HCT116 (cell line): ENCODE data around the gene CAP1.

Experiments
- CEBPB ChIP-seq: IDR thresholded peaks from 2 replicates; pipeline ENCODE4 v1.6.1; 2012; ENCODE audit warnings: low read depth
- CTCF ChIP-seq, 3 experiments: fragments of 200-600 bp in 1 of 3; sonication (generic) in 1 of 3; IDR thresholded peaks in 2 of 3; conservative IDR thresholded peaks in 1 of 3; 2 replicates each; pipeline ENCODE4 v1.5.1; 2012 to 2017; ENCODE audit warnings: low read depth in 2 of 3, low read length in 2 of 3, antibody characterized with exemption in 1 of 3, borderline replicate concordance in 1 of 3, control low read depth in 1 of 3, mild to moderate bottlenecking in 1 of 3, mixed read lengths in 1 of 3, mixed run types in 1 of 3, moderate library complexity in 1 of 3; ENCODE audit not compliant: insufficient read depth in 1 of 3
- EZH2 ChIP-seq: fragments of 200-600 bp; sonication (generic); IDR thresholded peaks from 2 replicates; pipeline ENCODE4 v1.6.1; 2017; ENCODE audit warnings: antibody characterized with exemption, mixed run types
- JUND ChIP-seq: IDR thresholded peaks from 2 replicates; pipeline ENCODE4 v1.6.1; 2012
- POLR2A ChIP-seq: IDR thresholded peaks from 2 replicates; pipeline ENCODE4 v1.7.0; 2011; ENCODE audit warnings: borderline replicate concordance; ENCODE audit not compliant: insufficient read depth, insufficient read length; ENCODE audit errors: extremely low read depth
- POLR2AphosphoS5 ChIP-seq: IDR thresholded peaks from 2 replicates; pipeline ENCODE4 v1.6.1; 2011; ENCODE audit warnings: mild to moderate bottlenecking, low read depth, low read length, moderate library complexity
- RAD21 ChIP-seq: IDR thresholded peaks from 2 replicates; pipeline ENCODE4 v1.6.1; 2012; ENCODE audit warnings: low read depth, mild to moderate bottlenecking
- SP1 ChIP-seq: IDR thresholded peaks from 2 replicates; pipeline ENCODE4 v1.6.1; 2012; ENCODE audit warnings: low read depth
- TCF7L2 ChIP-seq: IDR thresholded peaks from 2 replicates; pipeline ENCODE4 v1.7.0; 2011; ENCODE audit warnings: borderline replicate concordance, inconsistent platforms; ENCODE audit not compliant: insufficient read depth, insufficient read length; ENCODE audit errors: extremely low read depth
- YY1 ChIP-seq: IDR thresholded peaks from 2 replicates; pipeline ENCODE4 v1.6.1; 2011; ENCODE audit warnings: low read length, low read depth, moderate library complexity, mild to moderate bottlenecking; ENCODE audit not compliant: insufficient replicate concordance; ENCODE audit errors: extremely low read depth
- ZFX ChIP-seq: fragments of 450-650 bp; IDR thresholded peaks from 2 replicates; pipeline ENCODE4 v1.6.1; 2017
- ZNF274 ChIP-seq: fragments of 200-500 bp; sonication (Bioruptor generic); IDR thresholded peaks from 2 replicates; pipeline ENCODE4 v1.6.1; 2014; ENCODE audit warnings: mild to moderate bottlenecking, low read depth, low read length, inconsistent platforms
- TF ChIP-seq, protein P1 (sequence below): IDR thresholded peaks from 2 replicates; pipeline ENCODE4 v1.6.1; 2012; ENCODE audit warnings: low read depth
- TF ChIP-seq, protein P2 (sequence below): IDR thresholded peaks from 2 replicates; pipeline ENCODE4 v1.6.1; 2012

- TF ChIP-seq CTCF (IDR thresholded peaks at IDR 0.05 in 2 of 3, conservative IDR thresholded peaks at IDR 0.05 in 1 of 3; ENCODE audit: borderline replicate concordance in 1 of 3, insufficient read depth in 1 of 3, low read depth in 2 of 3, low read length in 2 of 3) (0 out of 6 replicates have a peak, but pooled peaks of 1 of the 3 experiments have one; percentile 2), EZH2 (no peak), TCF7L2 (peak; percentile 20), JUND (peak; percentile 97), YY1 (peak; percentile 53), POLR2AphosphoS5 (peak; percentile 57; the same call in 1 of the 2 replicates), ZNF274 (no peak), SP1 (peak; percentile 95), RAD21 (no peak; the same call in 1 of the 2 replicates), POLR2A (no peak), ZFX (no peak), CEBPB (peak; percentile 68)
- TF ChIP-seq, protein P1, sequence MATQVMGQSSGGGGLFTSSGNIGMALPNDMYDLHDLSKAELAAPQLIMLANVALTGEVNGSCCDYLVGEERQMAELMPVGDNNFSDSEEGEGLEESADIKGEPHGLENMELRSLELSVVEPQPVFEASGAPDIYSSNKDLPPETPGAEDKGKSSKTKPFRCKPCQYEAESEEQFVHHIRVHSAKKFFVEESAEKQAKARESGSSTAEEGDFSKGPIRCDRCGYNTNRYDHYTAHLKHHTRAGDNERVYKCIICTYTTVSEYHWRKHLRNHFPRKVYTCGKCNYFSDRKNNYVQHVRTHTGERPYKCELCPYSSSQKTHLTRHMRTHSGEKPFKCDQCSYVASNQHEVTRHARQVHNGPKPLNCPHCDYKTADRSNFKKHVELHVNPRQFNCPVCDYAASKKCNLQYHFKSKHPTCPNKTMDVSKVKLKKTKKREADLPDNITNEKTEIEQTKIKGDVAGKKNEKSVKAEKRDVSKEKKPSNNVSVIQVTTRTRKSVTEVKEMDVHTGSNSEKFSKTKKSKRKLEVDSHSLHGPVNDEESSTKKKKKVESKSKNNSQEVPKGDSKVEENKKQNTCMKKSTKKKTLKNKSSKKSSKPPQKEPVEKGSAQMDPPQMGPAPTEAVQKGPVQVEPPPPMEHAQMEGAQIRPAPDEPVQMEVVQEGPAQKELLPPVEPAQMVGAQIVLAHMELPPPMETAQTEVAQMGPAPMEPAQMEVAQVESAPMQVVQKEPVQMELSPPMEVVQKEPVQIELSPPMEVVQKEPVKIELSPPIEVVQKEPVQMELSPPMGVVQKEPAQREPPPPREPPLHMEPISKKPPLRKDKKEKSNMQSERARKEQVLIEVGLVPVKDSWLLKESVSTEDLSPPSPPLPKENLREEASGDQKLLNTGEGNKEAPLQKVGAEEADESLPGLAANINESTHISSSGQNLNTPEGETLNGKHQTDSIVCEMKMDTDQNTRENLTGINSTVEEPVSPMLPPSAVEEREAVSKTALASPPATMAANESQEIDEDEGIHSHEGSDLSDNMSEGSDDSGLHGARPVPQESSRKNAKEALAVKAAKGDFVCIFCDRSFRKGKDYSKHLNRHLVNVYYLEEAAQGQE = no peak
- TF ChIP-seq, protein P2, sequence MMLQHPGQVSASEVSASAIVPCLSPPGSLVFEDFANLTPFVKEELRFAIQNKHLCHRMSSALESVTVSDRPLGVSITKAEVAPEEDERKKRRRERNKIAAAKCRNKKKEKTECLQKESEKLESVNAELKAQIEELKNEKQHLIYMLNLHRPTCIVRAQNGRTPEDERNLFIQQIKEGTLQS = 0 out of 2 replicates have a peak, but pooled peaks have one; percentile 43
Measured at GRCh38 chr1:40107290-40107959, 66.9 kb downstream of the CAP1 start.
